NCI-H1930 (cell line): ENCODE measurements around the gene NSUN4.
"Not testable (repeated sequence)": the region's sequence is repeated elsewhere in the genome, so short reads cannot be mapped to it uniquely, and the experiment has no call there.

Source experiments
- DNase-seq, 2 experiments: peaks; one replicate each; lab custom pipeline; 2025; lab: John Stamatoyannopoulos, UW

NSUN4 gene

GRCh38 chr1:46367701-46368100, 27.1 kb downstream of the NSUN4 start:
- not testable (repeated sequence) for DNase-seq

GRCh38 chr1:46368791-46369190, 28.2 kb downstream of the NSUN4 start:
- DNase-seq, result no peak

- no peak for DNase-seq
These were observed 29.1 kb downstream of the NSUN4 start for GRCh38 chr1:46369542-46370213.

GRCh38 chr1:46370214-46370633, 29.6 kb downstream of the NSUN4 start:
- DNase-seq, result no peak

GRCh38 chr1:46372431-46372830, 31.8 kb downstream of the NSUN4 start:
- no peak for DNase-seq

GRCh38 chr1:46379996-46380395, 39.4 kb downstream of the NSUN4 start:
- no peak for DNase-seq

GRCh38 chr1:46380508-46380907, 39.9 kb downstream of the NSUN4 start:
- no peak for DNase-seq

- no peak for DNase-seq
These were observed 52.9 kb downstream of the NSUN4 start for GRCh38 chr1:46393510-46393909.

GRCh38 chr1:46394108-46394871, 53.7 kb downstream of the NSUN4 start, which contains the start of gene FAAH:
TSS of gene FAAH (plus strand) at chr1:46394317. CDS start at chr1:46394349, 32 bp downstream.
- peak; percentile 40 to 54 for DNase-seq

- DNase-seq, result no peak
These were observed 54.4 kb downstream of the NSUN4 start for GRCh38 chr1:46394872-46395465.

GRCh38 chr1:46396441-46397398, 56.1 kb downstream of the NSUN4 start:
- DNase-seq, result no peak

GRCh38 chr1:46399307-46399706, 58.7 kb downstream of the NSUN4 start:
- no peak for DNase-seq

GRCh38 chr1:46400421-46400820, 59.8 kb downstream of the NSUN4 start:
- DNase-seq, result no peak

- no peak for DNase-seq
These were observed 60.7 kb downstream of the NSUN4 start for GRCh38 chr1:46401154-46401913.

GRCh38 chr1:46401964-46402626, 61.5 kb downstream of the NSUN4 start:
- peak in 1 of 2 experiments; percentile 7 for DNase-seq

- no peak for DNase-seq
These were observed 63.3 kb downstream of the NSUN4 start for GRCh38 chr1:46403916-46404315.

- no peak for DNase-seq
These were observed 64.0 kb downstream of the NSUN4 start for GRCh38 chr1:46404482-46405196.

- DNase-seq, result no peak
These were observed 64.6 kb downstream of the NSUN4 start for GRCh38 chr1:46405197-46405555.

GRCh38 chr1:46405724-46406123, 65.1 kb downstream of the NSUN4 start:
- DNase-seq, result no peak
